WTC11 (cell line): Measurements from ENCODE around the gene DCT. TPM values are rescaled to one million over a fixed set of nuclear protein-coding genes. Genes with fewer than 3 reads are reported as not detected.

ENCODE experiments used
- ATAC-seq: fragments of 200-7000 bp; cut with Tn5 transposase; 2 replicates; pipeline ENCODE4 v1.10.0; 2021; ENCODE audit warnings: mild to moderate bottlenecking, moderate library complexity
- CTCF ChIA-PET: fragments of 300-600 bp; sonication (Branson Sonifier 250); formaldehyde crosslinking; loops from one replicate; lab custom pipeline; 2021; ENCODE audit warnings: antibody characterized with exemption; lab: Charles Lee
- POLR2A ChIA-PET: fragments of 350-600 bp; sonication (Branson Sonifier 250); formaldehyde crosslinking; loops from one replicate; lab custom pipeline; 2021; ENCODE audit warnings: antibody characterized with exemption; lab: Charles Lee
- DNase-seq: peaks from one replicate; pipeline ENCODE4 v3.0.0; 2021; ENCODE audit warnings: low spot score
- H3K27ac Mint-ChIP-seq: 2 replicates; pipeline ENCODE4 v1.8.0; 2021; ENCODE audit warnings: mixed read lengths
- H3K27me3 Mint-ChIP-seq: 2 replicates; pipeline ENCODE4 v1.8.0; 2021; ENCODE audit warnings: low read depth, mild to moderate bottlenecking, moderate library complexity, mixed read lengths
- H3K36me3 Mint-ChIP-seq: 2 replicates; pipeline ENCODE4 v1.8.0; 2021; ENCODE audit warnings: mixed read lengths
- H3K4me1 Mint-ChIP-seq: 2 replicates; pipeline ENCODE4 v1.8.0; 2022; ENCODE audit warnings: mixed read lengths
- H3K4me3 Mint-ChIP-seq: 2 replicates; pipeline ENCODE4 v1.8.0; 2021; ENCODE audit warnings: mild to moderate bottlenecking, moderate library complexity, mixed read lengths
- H3K9me3 Mint-ChIP-seq: 2 replicates; pipeline ENCODE4 v1.8.0; 2021; ENCODE audit warnings: mixed read lengths
- ARID4B ChIP-seq: sonication (generic); formaldehyde crosslinking; IDR thresholded peaks from 2 replicates; pipeline ENCODE4 v1.8.0; 2023; ENCODE audit warnings: missing genetic modification reagents, mild to moderate bottlenecking, borderline replicate concordance
- CREB1 ChIP-seq: sonication (generic); formaldehyde crosslinking; IDR thresholded peaks from 2 replicates; pipeline ENCODE4 v1.8.0; 2023; ENCODE audit warnings: mild to moderate bottlenecking, missing genetic modification reagents
- CREM ChIP-seq: sonication (generic); formaldehyde crosslinking; IDR thresholded peaks from 2 replicates; pipeline ENCODE4 v1.8.1; 2022; ENCODE audit warnings: mild to moderate bottlenecking, missing genetic modification reagents, moderate library complexity
- ELF4 ChIP-seq: sonication (generic); formaldehyde crosslinking; IDR thresholded peaks from 2 replicates; pipeline ENCODE4 v1.8.1; 2022; ENCODE audit warnings: low read depth, mild to moderate bottlenecking, moderate library complexity, missing genetic modification reagents
- EMX1 ChIP-seq: fragments of 250-450 bp; sonication (Bioruptor Pico); IDR thresholded peaks from 2 replicates; pipeline ENCODE4 v1.8.0; 2021; ENCODE audit warnings: mild to moderate bottlenecking
- ETV6 ChIP-seq: sonication (generic); formaldehyde crosslinking; IDR thresholded peaks from 2 replicates; pipeline ENCODE4 v1.8.1; 2022; ENCODE audit warnings: mild to moderate bottlenecking, missing genetic modification reagents
- FOXK1 ChIP-seq: sonication (generic); formaldehyde crosslinking; IDR thresholded peaks from 2 replicates; pipeline ENCODE4 v1.8.0; 2022; ENCODE audit warnings: mild to moderate bottlenecking, moderate library complexity, missing genetic modification reagents
- HMGA2 ChIP-seq: fragments of 250-450 bp; sonication (Bioruptor Pico); IDR thresholded peaks from 2 replicates; pipeline ENCODE4 v1.4.0; 2021; ENCODE audit warnings: mild to moderate bottlenecking, moderate library complexity
- HMGXB4 ChIP-seq: sonication (generic); formaldehyde crosslinking; IDR thresholded peaks from 2 replicates; pipeline ENCODE4 v1.8.1; 2023; ENCODE audit warnings: mild to moderate bottlenecking, moderate library complexity, missing genetic modification reagents
- MLX ChIP-seq: sonication (generic); formaldehyde crosslinking; IDR thresholded peaks from 2 replicates; pipeline ENCODE4 v1.8.1; 2023; ENCODE audit warnings: mild to moderate bottlenecking, missing genetic modification reagents, moderate library complexity
- NFATC4 ChIP-seq: fragments of 250-450 bp; sonication (Bioruptor Pico); IDR thresholded peaks from 2 replicates; pipeline ENCODE4 v1.9.0; 2021; ENCODE audit warnings: mild to moderate bottlenecking
- NR3C1 ChIP-seq: sonication (generic); formaldehyde crosslinking; conservative IDR thresholded peaks from 2 replicates; pipeline ENCODE4 v1.8.1; 2023; ENCODE audit warnings: low read depth, mild to moderate bottlenecking, missing genetic modification reagents
- SOX15 ChIP-seq: fragments of 250-450 bp; sonication (Bioruptor Pico); IDR thresholded peaks from 2 replicates; pipeline ENCODE4 v1.9.0; 2021; ENCODE audit warnings: mild to moderate bottlenecking
- TCF7 ChIP-seq: sonication (generic); formaldehyde crosslinking; IDR thresholded peaks from 2 replicates; pipeline ENCODE4 v1.8.0; 2022; ENCODE audit warnings: mild to moderate bottlenecking, low read depth, missing genetic modification reagents, moderate library complexity
- TEAD1 ChIP-seq: sonication (generic); formaldehyde crosslinking; IDR thresholded peaks from 2 replicates; pipeline ENCODE4 v1.8.0; 2022; ENCODE audit warnings: mild to moderate bottlenecking, missing genetic modification reagents
- ZBTB21 ChIP-seq: sonication (generic); formaldehyde crosslinking; IDR thresholded peaks from 2 replicates; pipeline ENCODE4 v1.8.1; 2023; ENCODE audit warnings: mild to moderate bottlenecking, missing genetic modification reagents, borderline replicate concordance
- ZNF121 ChIP-seq: sonication (generic); formaldehyde crosslinking; IDR thresholded peaks from 2 replicates; pipeline ENCODE4 v1.8.0; 2023; ENCODE audit warnings: missing genetic modification reagents
- ZNF138 ChIP-seq: sonication (generic); formaldehyde crosslinking; conservative IDR thresholded peaks from 2 replicates; pipeline ENCODE4 v1.8.1; 2022; ENCODE audit warnings: mild to moderate bottlenecking, moderate library complexity, missing genetic modification reagents
- ZNF281 ChIP-seq: sonication (generic); formaldehyde crosslinking; IDR thresholded peaks from 2 replicates; pipeline ENCODE4 v1.8.0; 2023; ENCODE audit warnings: mild to moderate bottlenecking, missing genetic modification reagents
- ZNF532 ChIP-seq: fragments of 250-450 bp; sonication (Bioruptor Pico); IDR thresholded peaks from 2 replicates; pipeline ENCODE4 v1.9.0; 2021; ENCODE audit warnings: mild to moderate bottlenecking, borderline replicate concordance
- total RNA-seq: library from RNA; stranded (reverse); gene quantifications from 3 replicates; pipeline ENCODE4 v1.2.3, GENCODE V29; 2021

The DCT gene
- total RNA-seq, 1 experiment from 2014 or later, result not detected

- POLR2A ChIA-PET, result no interaction called here
- Mint-ChIP-seq H3K27me3 (no peaks in the 10 kb centered on the region), H3K36me3 (no peaks in the 10 kb centered on the region), H3K4me1 (peaks cover 12% of the 10 kb centered on the region), H3K4me3 (no peak overlapping the region), H3K9me3 (peaks cover 5% of the 10 kb centered on the region; the same call in 1 of the 2 replicates), H3K27ac (no peak overlapping the region)
- DNase-seq, result no peak
- TF ChIP-seq ZNF532 (CRISPR knock-in tag), result no peak
- no peak for TF ChIP-seq HMGA2 (CRISPR knock-in tag)
- no peak for TF ChIP-seq ARID4B (CRISPR knock-in tag)
- TF ChIP-seq ZNF138 (CRISPR knock-in tag), result no peak
- no peak for TF ChIP-seq ZNF281
- TF ChIP-seq TEAD1, result no peak
- no peak for TF ChIP-seq ELF4 (CRISPR knock-in tag)
- no peak for TF ChIP-seq ZNF121 (CRISPR knock-in tag)
- no peak for TF ChIP-seq TCF7 (CRISPR knock-in tag)
- TF ChIP-seq EMX1, result no peak
- TF ChIP-seq ZBTB21 (CRISPR knock-in tag), result no peak
- TF ChIP-seq SOX15 (CRISPR knock-in tag), result no peak
- TF ChIP-seq HMGXB4 (CRISPR knock-in tag), result no peak
- TF ChIP-seq CREM (CRISPR knock-in tag), result no peak
- TF ChIP-seq CREB1 (CRISPR knock-in tag), result no peak
- TF ChIP-seq NR3C1 (CRISPR knock-in tag), result no peak
- no peak for TF ChIP-seq ETV6 (CRISPR knock-in tag)
- no peak for TF ChIP-seq NFATC4
- TF ChIP-seq MLX, result no peak
- no peak for TF ChIP-seq FOXK1
- ATAC-seq, result no peak
- CTCF ChIA-PET, result interaction anchor here (1.1 to 1.7 kb wide), 2 partner anchors 27 to 228 kb away, joined by 3 to 4 read pairs; no protein-coding TSS in a partner anchor
Measured at GRCh38 chr13:94389604-94390351, 89.7 kb downstream of the DCT start.
